Activated B cell treated with CpG ODN at 0.5 μM for 24 hours (primary cell): ENCODE data around the gene FOXI1. TPM values are rescaled to one million over a fixed set of nuclear protein-coding genes. Genes with fewer than 3 reads are reported as not detected.

ENCODE experiments used
- ATAC-seq: fragments of 200-7000 bp; cut with Tn5 transposase; one replicate; pipeline ENCODE4 v1.10.0; 2021; ENCODE audit warnings: low read depth, mild to moderate bottlenecking, moderate library complexity
- CTCF ChIA-PET: fragments of 350-600 bp; sonication (Branson Sonifier 250); formaldehyde crosslinking; loops from one replicate; lab custom pipeline; 2021; ENCODE audit warnings: antibody characterized with exemption; lab: Charles Lee
- POLR2A ChIA-PET: fragments of 350-600 bp; sonication (Branson Sonifier 250); formaldehyde crosslinking; loops from one replicate; lab custom pipeline; 2021; ENCODE audit warnings: antibody characterized with exemption; lab: Charles Lee
- DNase-seq: peaks from one replicate; pipeline ENCODE4 v3.0.0; 2022
- H3K27ac Mint-ChIP-seq: one replicate; pipeline ENCODE4 v1.8.0; 2020; ENCODE audit warnings: mixed read lengths
- H3K27me3 Mint-ChIP-seq: one replicate; pipeline ENCODE4 v1.8.0; 2021; ENCODE audit warnings: mixed read lengths
- H3K36me3 Mint-ChIP-seq: one replicate; pipeline ENCODE4 v1.8.0; 2021; ENCODE audit warnings: low read depth, mixed read lengths
- H3K4me1 Mint-ChIP-seq: one replicate; pipeline ENCODE4 v1.8.0; 2021; ENCODE audit warnings: mixed read lengths
- H3K4me3 Mint-ChIP-seq: one replicate; pipeline ENCODE4 v1.8.0; 2020; ENCODE audit warnings: mild to moderate bottlenecking, mixed read lengths
- H3K9me3 Mint-ChIP-seq: one replicate; pipeline ENCODE4 v1.8.0; 2020; ENCODE audit warnings: mixed read lengths
- intact Hi-C: fragments of 100-400 bp; cut with micrococcal nuclease; formaldehyde crosslinking; loops from one replicate; pipeline ENCODE4 v1.15.1; 2024
- total RNA-seq: library from RNA; stranded (reverse); gene quantifications from 2 replicates; pipeline ENCODE4 v1.2.3, GENCODE V29; 2022
- TF ChIP-seq, protein P1 (sequence below): fragments of 200-600 bp; IDR thresholded peaks from one replicate; pipeline ENCODE4 v1.8.0; 2022; ENCODE audit warnings: antibody characterized with exemption, mild to moderate bottlenecking

Gene FOXI1
- total RNA-seq, 1 donor from 2014 or later = not detected

DNA sequence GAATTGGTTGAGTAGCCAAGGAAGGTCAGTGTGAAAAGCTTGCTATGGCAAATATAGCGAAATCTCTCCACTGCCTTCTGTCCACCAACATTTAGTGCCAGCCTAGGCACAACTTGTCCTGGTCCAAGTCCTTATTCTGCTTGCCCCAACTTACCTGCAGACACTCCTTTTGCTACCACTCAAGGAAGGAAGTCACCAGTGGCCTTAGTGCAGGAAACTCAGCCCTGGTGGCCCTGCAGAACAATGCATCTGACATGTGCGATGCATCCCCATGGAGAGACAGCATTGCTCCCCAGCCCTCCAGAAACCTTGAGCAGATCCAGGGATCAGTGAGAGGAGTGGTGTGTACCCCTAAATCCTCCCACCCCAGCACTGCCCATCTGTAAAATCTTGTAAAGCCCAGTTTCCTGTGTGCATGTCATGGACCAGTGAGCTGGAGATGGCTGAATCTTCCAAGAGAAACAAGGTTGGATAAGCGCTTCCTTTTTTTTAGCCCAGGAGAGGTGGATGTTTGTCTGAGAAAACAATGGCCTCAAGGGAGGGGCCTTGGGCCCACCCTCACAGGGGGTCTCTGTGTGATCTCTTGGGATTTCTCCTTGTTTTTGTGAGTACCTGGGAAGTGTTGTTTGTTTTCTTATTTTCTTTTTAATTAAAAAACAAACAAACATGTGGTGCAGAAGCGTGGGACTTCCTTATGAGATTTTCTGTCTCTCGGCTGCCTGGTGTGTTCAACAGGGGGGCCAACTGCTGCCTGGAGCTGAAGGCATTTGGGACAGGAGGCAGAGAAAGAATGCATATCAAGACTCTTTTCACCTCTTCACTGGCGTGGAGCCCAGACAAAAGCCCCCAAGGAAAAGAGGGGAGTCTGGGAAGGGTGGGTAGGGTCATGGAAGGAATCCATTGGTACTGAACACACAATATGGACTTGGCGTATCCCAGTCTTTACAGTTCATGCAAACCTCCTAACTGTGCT lies 3.6 kb downstream of the FOXI1 start:
- peaks cover 9% of the 10 kb centered on the region for H3K27me3 Mint-ChIP-seq
- H3K9me3 Mint-ChIP-seq = no peaks in the 10 kb centered on the region
- H3K27ac Mint-ChIP-seq = no peak overlapping the region
- H3K36me3 Mint-ChIP-seq = no peaks in the 10 kb centered on the region
- ATAC-seq (no peak), DNase-seq (no peak)
- POLR2A ChIA-PET = no interaction called here
- TF ChIP-seq, protein P1, sequence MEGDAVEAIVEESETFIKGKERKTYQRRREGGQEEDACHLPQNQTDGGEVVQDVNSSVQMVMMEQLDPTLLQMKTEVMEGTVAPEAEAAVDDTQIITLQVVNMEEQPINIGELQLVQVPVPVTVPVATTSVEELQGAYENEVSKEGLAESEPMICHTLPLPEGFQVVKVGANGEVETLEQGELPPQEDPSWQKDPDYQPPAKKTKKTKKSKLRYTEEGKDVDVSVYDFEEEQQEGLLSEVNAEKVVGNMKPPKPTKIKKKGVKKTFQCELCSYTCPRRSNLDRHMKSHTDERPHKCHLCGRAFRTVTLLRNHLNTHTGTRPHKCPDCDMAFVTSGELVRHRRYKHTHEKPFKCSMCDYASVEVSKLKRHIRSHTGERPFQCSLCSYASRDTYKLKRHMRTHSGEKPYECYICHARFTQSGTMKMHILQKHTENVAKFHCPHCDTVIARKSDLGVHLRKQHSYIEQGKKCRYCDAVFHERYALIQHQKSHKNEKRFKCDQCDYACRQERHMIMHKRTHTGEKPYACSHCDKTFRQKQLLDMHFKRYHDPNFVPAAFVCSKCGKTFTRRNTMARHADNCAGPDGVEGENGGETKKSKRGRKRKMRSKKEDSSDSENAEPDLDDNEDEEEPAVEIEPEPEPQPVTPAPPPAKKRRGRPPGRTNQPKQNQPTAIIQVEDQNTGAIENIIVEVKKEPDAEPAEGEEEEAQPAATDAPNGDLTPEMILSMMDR = no peak
- CTCF ChIA-PET = no interaction called here
- no peak overlapping the region for H3K4me3 Mint-ChIP-seq
- no peaks in the 10 kb centered on the region for H3K4me1 Mint-ChIP-seq
- intact Hi-C loops = no loop called here

DNA sequence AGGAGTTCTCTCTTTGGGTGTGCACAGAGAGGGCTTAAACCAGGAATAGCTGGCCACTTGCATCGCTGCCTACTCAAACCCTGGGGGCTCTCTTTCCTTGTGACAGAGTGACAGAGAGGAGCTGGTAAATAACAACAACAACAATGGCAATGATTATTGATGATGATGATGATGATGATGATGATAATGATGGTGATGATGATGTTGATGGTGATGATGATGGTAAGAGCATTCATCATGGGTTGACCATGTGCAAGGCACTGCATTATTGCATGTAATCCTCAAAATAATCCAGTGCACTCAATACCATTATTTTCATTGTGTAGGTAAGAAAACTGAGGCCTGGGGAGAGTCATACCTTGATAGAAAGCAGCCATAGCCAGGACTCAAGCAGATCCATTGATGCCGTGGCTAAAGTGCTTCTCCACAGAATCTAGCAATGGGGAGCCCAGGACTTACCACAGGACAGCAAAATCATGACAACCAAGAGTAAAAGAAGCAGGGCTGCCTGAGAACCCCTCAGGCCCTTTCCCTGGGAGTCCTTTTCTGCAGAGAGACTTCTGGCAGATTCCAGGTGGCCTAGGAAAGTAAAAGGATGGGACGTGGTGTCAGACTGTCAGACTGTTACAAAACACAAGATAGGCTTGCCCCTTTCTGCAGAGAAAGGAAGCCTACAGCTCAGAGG lies 4.8 kb downstream of the FOXI1 start:
- ATAC-seq (no peak), DNase-seq (no peak)
- Mint-ChIP-seq H3K9me3 (no peaks in the 10 kb centered on the region), H3K27me3 (peaks cover 9% of the 10 kb centered on the region), H3K4me3 (no peak overlapping the region), H3K27ac (no peak overlapping the region), H3K36me3 (no peaks in the 10 kb centered on the region), H3K4me1 (no peaks in the 10 kb centered on the region)
- ChIA-PET CTCF (no interaction called here), POLR2A (no interaction called here)
- TF ChIP-seq, protein P1 = no peak
- intact Hi-C loops = no loop called here

DNA sequence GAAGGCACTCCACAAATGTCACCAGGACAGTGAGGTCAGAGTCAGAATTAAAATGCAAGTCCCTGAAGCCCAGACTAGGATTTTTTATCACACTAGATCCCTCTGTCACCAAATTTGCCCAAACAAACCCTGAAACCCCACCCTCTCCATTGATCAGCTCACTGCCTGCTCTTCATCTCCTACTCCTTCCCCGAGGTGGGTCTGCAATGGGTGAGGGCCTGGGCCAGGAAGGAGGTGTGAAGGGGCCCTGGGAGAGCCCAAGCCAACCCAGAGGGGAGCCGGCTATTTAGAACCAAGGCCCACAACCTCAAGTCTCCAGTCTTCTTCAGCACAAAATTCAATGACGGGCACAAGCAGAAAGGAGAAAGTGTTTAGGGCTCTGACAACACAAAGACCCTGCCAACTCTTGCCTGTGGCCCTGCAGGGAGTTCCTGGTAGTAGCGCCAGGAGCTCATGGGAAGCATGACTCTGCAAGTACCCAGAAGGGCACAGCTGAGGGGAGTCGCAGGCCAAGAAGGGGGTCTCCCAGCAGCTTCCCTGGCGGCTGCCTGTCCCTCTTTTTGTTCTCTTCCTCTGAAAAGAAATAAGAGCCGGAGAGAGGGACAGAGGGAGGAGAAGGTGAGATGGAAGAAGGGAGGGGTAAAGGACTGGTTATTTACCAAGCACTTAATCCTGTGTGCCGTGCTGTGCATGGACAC lies 5.5 kb downstream of the FOXI1 start:
- no peak for DNase-seq
- peaks cover 9% of the 10 kb centered on the region for H3K27me3 Mint-ChIP-seq
- TF ChIP-seq, protein P1 = no peak
- ATAC-seq = no peak
- no peaks in the 10 kb centered on the region for H3K4me1 Mint-ChIP-seq
- H3K27ac Mint-ChIP-seq = no peak overlapping the region
- H3K4me3 Mint-ChIP-seq = no peak overlapping the region
- ChIA-PET POLR2A (no interaction called here), CTCF (no interaction called here)
- no peaks in the 10 kb centered on the region for H3K36me3 Mint-ChIP-seq
- intact Hi-C loops = no loop called here
- H3K9me3 Mint-ChIP-seq = no peaks in the 10 kb centered on the region

DNA sequence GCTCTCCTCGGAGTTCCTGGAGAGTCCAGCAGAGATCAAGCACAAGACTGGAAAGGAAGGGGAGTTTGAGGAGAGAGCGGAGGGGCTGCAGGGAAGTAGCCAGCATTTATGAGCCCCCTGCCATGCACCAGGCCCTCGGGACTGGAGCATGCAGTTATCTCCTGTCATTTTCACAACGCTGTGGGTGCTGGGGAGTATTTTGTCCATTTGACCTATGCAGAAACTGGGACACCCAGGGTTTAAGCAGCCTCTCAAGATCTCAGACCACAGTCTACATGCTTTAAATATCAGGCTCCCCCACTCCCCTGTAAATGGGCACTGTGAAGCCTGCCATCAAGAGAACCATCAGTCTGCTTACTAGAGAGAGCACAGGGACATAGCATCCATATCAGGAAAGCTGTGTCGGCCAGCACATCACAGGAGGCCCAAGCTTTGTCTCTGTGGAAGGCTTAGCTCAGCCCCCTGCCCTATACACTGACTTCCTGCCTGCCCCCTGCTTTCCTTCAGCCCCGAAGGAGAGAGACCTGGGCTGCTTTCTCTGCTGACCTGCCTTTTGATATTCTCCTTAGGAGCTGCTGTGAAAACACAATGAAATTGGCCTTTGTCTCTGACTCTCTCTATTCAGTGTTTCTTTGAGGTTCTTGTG lies 7.3 kb downstream of the FOXI1 start:
- Mint-ChIP-seq H3K27ac (no peak overlapping the region), H3K4me3 (no peak overlapping the region), H3K4me1 (no peaks in the 10 kb centered on the region), H3K36me3 (no peaks in the 10 kb centered on the region), H3K9me3 (no peaks in the 10 kb centered on the region), H3K27me3 (peaks cover under 1% of the 10 kb centered on the region)
- ChIA-PET CTCF (no interaction called here), POLR2A (no interaction called here)
- ATAC-seq = no peak
- TF ChIP-seq, protein P1 = no peak
- no peak for DNase-seq
- intact Hi-C loops = no loop called here
